Measurements from ENCODE around the gene KRTAP10-6. TPM values are rescaled to one million over a fixed set of nuclear protein-coding genes. Genes with fewer than 3 reads are reported as not detected.
"Not testable (repeated sequence)": the region's sequence is repeated elsewhere in the genome, so short reads cannot be mapped to it uniquely, and the experiment has no call there.

KRTAP10-6 gene
- total and polyA plus RNA-seq, 7 experiments from 2014 or later, result not detected

GRCh38 chr21:44612669-44613229 lies 20.4 kb upstream of the KRTAP10-6 start:
- Histone ChIP-seq H3K9me3 (ENCODE audit: control insufficient read depth in 2 of 3, low read length in 3 of 3) (peaks cover 0 to 19% (median 0%) of the 10 kb centered on the region in 3 experiments), H3K27me3 (ENCODE audit: control insufficient read depth in 2 of 2, insufficient read depth in 2 of 2, low read length in 2 of 2) (no peaks in the 10 kb centered on the region), H3K4me1 (ENCODE audit: control insufficient read depth in 2 of 2, insufficient read depth in 2 of 2, low read length in 2 of 2) (peaks cover 13 to 22% of the 10 kb centered on the region in 2 donors), H3K4me3 (ENCODE audit: low read length) (no peak overlapping the region), H3K36me3 (ENCODE audit: control insufficient read depth in 2 of 3, insufficient read depth in 3 of 3, low read length in 3 of 3) (no peaks in the 10 kb centered on the region), H3K27ac (ENCODE audit: low read depth, low read length) (no peak overlapping the region)
- ChIA-PET POLR2A (no interaction called here), CTCF (no interaction called here)
- DNase-seq (no peak), ATAC-seq (no peak)
- intact Hi-C loops (cut with micrococcal nuclease), result no loop called here
- Mint-ChIP-seq H3K27ac (peak overlapping the region in 1 of 9 donors; percentile 47), H3K36me3 (peaks cover 8 to 14% (median 9%) of the 10 kb centered on the region in 5 donors), H3K27me3 (peaks cover 0 to 5% (median 0%) of the 10 kb centered on the region in 5 donors), H3K9me3 (peaks cover 8 to 31% (median 18%) of the 10 kb centered on the region in 11 donors), H3K4me1 (peaks cover 5 to 40% (median 28%) of the 10 kb centered on the region in 7 donors), H3K4me3 (peak overlapping the region in 1 of 10 donors; percentile 41)

- Histone ChIP-seq H3K4me3 (ENCODE audit: low read length) (no peak within 1 kb of the TSS), H3K27me3 (ENCODE audit: control insufficient read depth in 2 of 2, insufficient read depth in 2 of 2, low read length in 2 of 2) (no peaks in the 10 kb centered on the region), H3K27ac (ENCODE audit: low read depth, low read length) (no peak within 1 kb of the TSS), H3K36me3 (ENCODE audit: control insufficient read depth in 2 of 3, insufficient read depth in 3 of 3, low read length in 3 of 3) (no peaks in the 10 kb centered on the region), H3K4me1 (ENCODE audit: control insufficient read depth in 2 of 2, insufficient read depth in 2 of 2, low read length in 2 of 2) (peaks cover 7 to 15% of the 10 kb centered on the region in 2 donors), H3K9me3 (ENCODE audit: control insufficient read depth in 2 of 3, low read length in 3 of 3) (peaks cover 0 to 19% (median 0%) of the 10 kb centered on the region in 3 experiments)
- ChIA-PET CTCF (no interaction called here), POLR2A (no interaction called here)
- ATAC-seq, result no peak
- no peak for DNase-seq
- Mint-ChIP-seq H3K27me3 (peaks cover 0 to 9% (median 0%) of the 10 kb centered on the region in 5 donors), H3K27ac (peak within 1 kb of the TSS in 1 of 9 donors; percentile 47), H3K9me3 (peaks cover 8 to 34% (median 18%) of the 10 kb centered on the region in 11 donors), H3K4me3 (peak within 1 kb of the TSS in 1 of 10 donors; percentile 41), H3K36me3 (peaks cover 8 to 14% (median 9%) of the 10 kb centered on the region in 5 donors), H3K4me1 (peaks cover 5 to 33% (median 23%) of the 10 kb centered on the region in 7 donors)
- intact Hi-C loops (cut with micrococcal nuclease), result no loop called here
Observed at GRCh38 chr21:44612029-44612486, 19.8 kb upstream of the KRTAP10-6 start, which contains the start of gene KRTAP10-8. Gene KRTAP10-8 (plus strand): TSS chr21:44612079. CDS start chr21:44612101, 22 bp downstream.

- DNase-seq (no peak), ATAC-seq (no peak)
- intact Hi-C loops (cut with micrococcal nuclease), result no loop called here
- peaks cover 8 to 14% (median 9%) of the 10 kb centered on the region in 5 donors for H3K36me3 Mint-ChIP-seq
- Histone ChIP-seq H3K27ac (ENCODE audit: low read depth, low read length) (no peak overlapping the region), H3K27me3 (ENCODE audit: control insufficient read depth in 2 of 2, insufficient read depth in 2 of 2, low read length in 2 of 2) (no peaks in the 10 kb centered on the region), H3K36me3 (ENCODE audit: control insufficient read depth in 2 of 3, insufficient read depth in 3 of 3, low read length in 3 of 3) (no peaks in the 10 kb centered on the region), H3K4me3 (ENCODE audit: low read length) (no peak overlapping the region), H3K9me3 (ENCODE audit: control insufficient read depth in 2 of 3, low read length in 3 of 3) (peaks cover 0 to 19% (median 0%) of the 10 kb centered on the region in 3 experiments), H3K4me1 (ENCODE audit: control insufficient read depth in 2 of 2, insufficient read depth in 2 of 2, low read length in 2 of 2) (peaks cover 3 to 10% of the 10 kb centered on the region in 2 donors)
- peaks cover 5 to 28% (median 18%) of the 10 kb centered on the region in 7 donors for H3K4me1 Mint-ChIP-seq
- H3K27ac Mint-ChIP-seq, result peak overlapping the region in 1 of 9 donors; percentile 47
- CTCF ChIA-PET, result no interaction called here
- no peak overlapping the region for H3K4me3 Mint-ChIP-seq
- peaks cover 8 to 34% (median 18%) of the 10 kb centered on the region in 11 donors for H3K9me3 Mint-ChIP-seq
- POLR2A ChIA-PET, result no interaction called here
- H3K27me3 Mint-ChIP-seq, result peaks cover 0 to 11% (median 2%) of the 10 kb centered on the region in 5 donors
Observed at GRCh38 chr21:44611551-44611950, 19.2 kb upstream of the KRTAP10-6 start.

- DNase-seq; H3K4me1 ChIP-seq (ENCODE audit: control insufficient read depth in 2 of 2, insufficient read depth in 2 of 2, low read length in 2 of 2); H3K4me3 ChIP-seq (ENCODE audit: low read length); intact Hi-C loops (cut with micrococcal nuclease); H3K4me3 Mint-ChIP-seq; H3K27ac ChIP-seq (ENCODE audit: low read depth, low read length); ATAC-seq; POLR2A ChIA-PET; H3K36me3 ChIP-seq (ENCODE audit: control insufficient read depth in 2 of 3, insufficient read depth in 3 of 3, low read length in 3 of 3); H3K27me3 ChIP-seq (ENCODE audit: control insufficient read depth in 2 of 2, insufficient read depth in 2 of 2, low read length in 2 of 2); H3K27ac Mint-ChIP-seq: not testable (repeated sequence)
- H3K9me3 Mint-ChIP-seq, result peaks cover 8 to 39% (median 20%) of the 10 kb centered on the region in 11 donors
- CTCF ChIA-PET, result interaction anchor here (0.9 kb wide), 1 partner anchor 45 kb away, joined by 3 read pairs; the partner anchor contains the start of gene KRTAP12-4
- peaks cover 0 to 19% (median 0%) of the 10 kb centered on the region in 3 experiments for H3K9me3 ChIP-seq (ENCODE audit: control insufficient read depth in 2 of 3, low read length in 3 of 3)
- H3K27me3 Mint-ChIP-seq, result peaks cover 0 to 20% (median 6%) of the 10 kb centered on the region in 5 donors
- peaks cover 0 to 17% (median 9%) of the 10 kb centered on the region in 7 donors for H3K4me1 Mint-ChIP-seq
- peaks cover 8 to 14% (median 9%) of the 10 kb centered on the region in 5 donors for H3K36me3 Mint-ChIP-seq
Observed at GRCh38 chr21:44610157-44610843, 18.0 kb upstream of the KRTAP10-6 start.

- no peak for ATAC-seq
- intact Hi-C loops (cut with micrococcal nuclease), result no loop called here
- Histone ChIP-seq H3K27me3 (ENCODE audit: control insufficient read depth in 2 of 2, insufficient read depth in 2 of 2, low read length in 2 of 2) (no peaks in the 10 kb centered on the region), H3K36me3 (ENCODE audit: control insufficient read depth in 2 of 3, insufficient read depth in 3 of 3, low read length in 3 of 3) (no peaks in the 10 kb centered on the region), H3K27ac (ENCODE audit: low read depth, low read length) (no peak overlapping the region), H3K4me3 (ENCODE audit: low read length) (no peak overlapping the region), H3K9me3 (ENCODE audit: control insufficient read depth in 2 of 3, low read length in 3 of 3) (peaks cover 0 to 19% (median 0%) of the 10 kb centered on the region in 3 experiments), H3K4me1 (ENCODE audit: control insufficient read depth in 2 of 2, insufficient read depth in 2 of 2, low read length in 2 of 2) (no peaks in the 10 kb centered on the region)
- peaks cover 0 to 11% (median 4%) of the 10 kb centered on the region in 7 donors for H3K4me1 Mint-ChIP-seq
- CTCF ChIA-PET, result no interaction called here
- peaks cover 8 to 14% (median 9%) of the 10 kb centered on the region in 5 donors for H3K36me3 Mint-ChIP-seq
- no peak overlapping the region for H3K4me3 Mint-ChIP-seq
- H3K27me3 Mint-ChIP-seq, result peaks cover 0 to 30% (median 6%) of the 10 kb centered on the region in 5 donors
- no peak overlapping the region for H3K27ac Mint-ChIP-seq
- POLR2A ChIA-PET, result no interaction called here
- no peak for DNase-seq
- H3K9me3 Mint-ChIP-seq, result peaks cover 8 to 48% (median 20%) of the 10 kb centered on the region in 11 donors
Observed at GRCh38 chr21:44609193-44609592, 16.9 kb upstream of the KRTAP10-6 start.

- ATAC-seq (no peak), DNase-seq (no peak)
- Mint-ChIP-seq H3K36me3 (peaks cover 8 to 14% (median 9%) of the 10 kb centered on the region in 5 donors), H3K27me3 (peaks cover 0 to 37% (median 6%) of the 10 kb centered on the region in 5 donors), H3K27ac (peak overlapping the region in 1 of 9 donors; percentile 21), H3K4me1 (peaks cover 0 to 5% (median 0%) of the 10 kb centered on the region in 7 donors), H3K9me3 (peaks cover 8 to 47% (median 20%) of the 10 kb centered on the region in 11 donors), H3K4me3 (no peak overlapping the region)
- Histone ChIP-seq H3K27ac (ENCODE audit: low read depth, low read length) (no peak overlapping the region), H3K9me3 (ENCODE audit: control insufficient read depth in 2 of 3, low read length in 3 of 3) (peaks cover 0 to 15% (median 0%) of the 10 kb centered on the region in 3 experiments), H3K4me1 (ENCODE audit: control insufficient read depth in 2 of 2, insufficient read depth in 2 of 2, low read length in 2 of 2) (no peaks in the 10 kb centered on the region), H3K36me3 (ENCODE audit: control insufficient read depth in 2 of 3, insufficient read depth in 3 of 3, low read length in 3 of 3) (no peaks in the 10 kb centered on the region), H3K4me3 (ENCODE audit: low read length) (no peak overlapping the region), H3K27me3 (ENCODE audit: control insufficient read depth in 2 of 2, insufficient read depth in 2 of 2, low read length in 2 of 2) (no peaks in the 10 kb centered on the region)
- ChIA-PET CTCF (no interaction called here), POLR2A (no interaction called here)
- intact Hi-C loops (cut with micrococcal nuclease), result no loop called here
Observed at GRCh38 chr21:44606495-44606894, 14.2 kb upstream of the KRTAP10-6 start.

Measured in naive thymus-derived CD4-positive, alpha-beta T cell (primary cell).